ENCODE measurements around the gene NSUN2. TPM values are rescaled to one million over a fixed set of nuclear protein-coding genes. Genes with fewer than 3 reads are reported as not detected.
"Not testable (repeated sequence)": the region's sequence is repeated elsewhere in the genome, so short reads cannot be mapped to it uniquely, and the experiment has no call there.

Gene NSUN2
- total RNA-seq, 1 donor from 2014 or later = 74.4 TPM

DNA sequence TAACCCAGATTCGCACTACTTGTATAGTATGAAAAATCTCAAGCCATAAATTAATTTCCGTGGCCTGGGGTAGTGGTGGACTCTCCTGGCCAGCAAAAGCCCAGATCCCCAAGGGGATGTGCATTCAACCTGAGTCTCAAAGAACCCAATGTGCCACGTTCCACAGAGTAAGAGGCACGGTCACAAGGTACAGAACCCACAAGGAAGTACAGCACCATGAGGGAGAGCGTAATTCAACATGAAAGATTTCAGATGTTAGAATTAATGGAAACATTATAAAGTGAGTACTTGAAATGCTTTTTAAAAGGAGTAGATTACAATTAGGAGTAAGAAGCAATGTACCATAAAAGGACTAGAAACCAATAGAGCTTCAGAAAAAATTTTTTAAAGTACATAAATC, 23.8 kb upstream of the NSUN2 start:
- Mint-ChIP-seq H3K9me3 (peaks cover 21% of the 10 kb centered on the region), H3K27me3 (ENCODE audit: low read depth) (no peaks in the 10 kb centered on the region), H3K4me3 (no peak overlapping the region), H3K4me1 (no peaks in the 10 kb centered on the region), H3K27ac (no peak overlapping the region), H3K36me3 (peaks cover 30% of the 10 kb centered on the region)
- DNase-seq (ENCODE audit: low spot score in 2 of 2, unreplicated experiment in 2 of 2) = no peak
- no peak for TF ChIP-seq CTCF (IDR thresholded peaks at IDR 0.05; ENCODE audit: unreplicated experiment)

DNA sequence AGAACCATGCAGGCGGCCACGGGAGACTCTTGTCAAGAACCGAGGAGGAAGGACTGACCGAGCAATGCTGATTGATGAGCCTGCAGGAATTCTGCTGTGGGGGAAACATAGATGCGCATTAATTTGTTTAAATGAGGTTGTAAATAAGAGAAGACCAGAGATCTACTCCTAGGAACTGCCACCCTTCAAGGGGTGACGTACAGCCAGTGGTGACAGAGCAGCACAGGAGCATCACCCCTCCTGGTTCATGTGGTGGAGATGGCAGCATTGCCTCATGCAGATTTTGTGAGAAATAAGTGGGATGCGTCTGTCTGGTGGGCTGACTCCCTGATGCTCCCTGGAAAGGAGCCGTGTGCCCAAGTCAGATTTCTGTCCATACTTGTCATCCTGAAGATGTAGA, 22.6 kb upstream of the NSUN2 start:
- Mint-ChIP-seq H3K27me3 (ENCODE audit: low read depth) (no peaks in the 10 kb centered on the region), H3K4me3 (no peak overlapping the region), H3K9me3 (peaks cover 21% of the 10 kb centered on the region), H3K27ac (no peak overlapping the region), H3K4me1 (no peaks in the 10 kb centered on the region), H3K36me3 (peaks cover 30% of the 10 kb centered on the region)
- DNase-seq (ENCODE audit: low spot score in 2 of 2, unreplicated experiment in 2 of 2) = no peak
- no peak for TF ChIP-seq CTCF (IDR thresholded peaks at IDR 0.05; ENCODE audit: unreplicated experiment)

GRCh38 chr5:6652025-6652424, 19.2 kb upstream of the NSUN2 start:
- H3K27ac Mint-ChIP-seq = no peak overlapping the region
- no peaks in the 10 kb centered on the region for H3K4me1 Mint-ChIP-seq
- H3K27me3 Mint-ChIP-seq (ENCODE audit: low read depth) = no peaks in the 10 kb centered on the region
- H3K4me3 Mint-ChIP-seq = no peak overlapping the region
- DNase-seq (ENCODE audit: low spot score in 2 of 2, unreplicated experiment in 2 of 2) = no peak
- TF ChIP-seq CTCF (IDR thresholded peaks at IDR 0.05; ENCODE audit: unreplicated experiment) = no peak
- H3K36me3 Mint-ChIP-seq = peaks cover 27% of the 10 kb centered on the region
- H3K9me3 Mint-ChIP-seq = peaks cover 30% of the 10 kb centered on the region

DNA sequence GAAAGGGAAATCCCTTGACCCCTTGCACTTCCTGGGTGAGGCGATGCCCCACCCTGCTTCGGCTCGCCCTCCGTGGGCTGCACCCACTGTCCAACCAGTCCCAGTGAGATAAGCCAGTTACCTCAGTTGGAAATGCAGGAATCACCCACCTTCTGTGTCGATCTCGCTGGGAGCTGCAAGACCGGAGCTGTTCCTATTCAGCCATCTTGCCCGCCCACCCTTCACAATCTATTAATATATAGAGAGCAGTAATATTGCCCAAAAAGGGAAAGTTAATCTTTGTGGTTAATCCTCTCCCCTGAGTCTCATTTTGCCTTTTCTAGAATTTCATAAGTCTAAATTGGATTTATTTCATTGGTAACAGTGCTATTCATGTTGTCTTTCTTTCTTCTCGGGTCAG, 16.8 kb upstream of the NSUN2 start:
- H3K4me1 Mint-ChIP-seq = no peaks in the 10 kb centered on the region
- H3K27me3 Mint-ChIP-seq (ENCODE audit: low read depth) = no peaks in the 10 kb centered on the region

GRCh38 chr5:6649186-6649585, 16.3 kb upstream of the NSUN2 start:
- no peak for DNase-seq (ENCODE audit: low spot score in 2 of 2, unreplicated experiment in 2 of 2)
- TF ChIP-seq CTCF (IDR thresholded peaks at IDR 0.05; ENCODE audit: unreplicated experiment) = no peak
- no peaks in the 10 kb centered on the region for H3K27me3 Mint-ChIP-seq (ENCODE audit: low read depth)
- H3K4me3 Mint-ChIP-seq = no peak overlapping the region
- no peak overlapping the region for H3K27ac Mint-ChIP-seq
- peaks cover 8% of the 10 kb centered on the region for H3K36me3 Mint-ChIP-seq
- H3K4me1 Mint-ChIP-seq = no peaks in the 10 kb centered on the region
- peaks cover 18% of the 10 kb centered on the region for H3K9me3 Mint-ChIP-seq

More for the DNA sequence above, 16.8 kb upstream of the NSUN2 start:
- H3K36me3 Mint-ChIP-seq = peaks cover 8% of the 10 kb centered on the region
- TF ChIP-seq CTCF (IDR thresholded peaks at IDR 0.05; ENCODE audit: unreplicated experiment) = no peak
- no peak overlapping the region for H3K27ac Mint-ChIP-seq
- no peak overlapping the region for H3K4me3 Mint-ChIP-seq
- peaks cover 18% of the 10 kb centered on the region for H3K9me3 Mint-ChIP-seq
- no peak for DNase-seq (ENCODE audit: low spot score in 2 of 2, unreplicated experiment in 2 of 2)

GRCh38 chr5:6645571-6646362, 12.9 kb upstream of the NSUN2 start:
- not testable (repeated sequence) for H3K27ac Mint-ChIP-seq; H3K4me1 Mint-ChIP-seq; H3K36me3 Mint-ChIP-seq; DNase-seq (ENCODE audit: low spot score in 2 of 2, unreplicated experiment in 2 of 2); H3K4me3 Mint-ChIP-seq; H3K27me3 Mint-ChIP-seq (ENCODE audit: low read depth)
- peaks cover 18% of the 10 kb centered on the region for H3K9me3 Mint-ChIP-seq

All from mesothelial cell of epicardium (in vitro differentiated cells).